Spleen (tissue), 11 donors: ENCODE results near the gene C4A. TPM values are rescaled to one million over a fixed set of nuclear protein-coding genes. Genes with fewer than 3 reads are reported as not detected.

Source experiments
- DNase-seq: peaks from one replicate; pipeline ENCODE4 v3.0.0-alpha.2; 2020
- H3K27ac ChIP-seq, 8 donors: fragments of 200-600 bp; sonication (generic) in 7 of 8; 1 replicate in 4 of 8; 2 replicates in 4 of 8; pipeline versions ENCODE4 v1.5.0 to v1.8.0; 2016 to 2021; ENCODE audit warnings: inconsistent platforms in 4 of 8, mild to moderate bottlenecking in 4 of 8, moderate library complexity in 1 of 8
- H3K27me3 ChIP-seq, 7 donors: fragments of 200-600 bp; sonication (generic) in 6 of 7; replicated peaks in 1 of 7; 1 replicate in 4 of 7; 2 replicates in 3 of 7; pipeline versions ENCODE4 v1.5.0 to v1.8.0; 2016 to 2021; ENCODE audit warnings: inconsistent platforms in 3 of 7, mild to moderate bottlenecking in 1 of 7
- H3K36me3 ChIP-seq, 6 donors: fragments of 200-600 bp; sonication (generic) in 5 of 6; 1 replicate in 4 of 6; 2 replicates in 2 of 6; pipeline versions ENCODE4 v1.5.0 to v1.8.0; 2016 to 2021; ENCODE audit warnings: inconsistent platforms in 2 of 6
- H3K4me1 ChIP-seq, 6 donors: fragments of 200-600 bp; sonication (generic) in 5 of 6; 1 replicate in 3 of 6; 2 replicates in 3 of 6; pipeline versions ENCODE4 v1.5.0 to v1.8.0; 2016 to 2021; ENCODE audit warnings: inconsistent platforms in 3 of 6
- H3K4me3 ChIP-seq, 8 donors: fragments of 200-600 bp; sonication (generic) in 7 of 8; 1 replicate in 4 of 8; 2 replicates in 4 of 8; pipeline versions ENCODE4 v1.5.0 to v1.8.0; 2016 to 2021; ENCODE audit warnings: inconsistent platforms in 4 of 8, mild to moderate bottlenecking in 4 of 8, moderate library complexity in 2 of 8
- H3K9me3 ChIP-seq, 8 donors: fragments of 200-600 bp; sonication (generic) in 7 of 8; 1 replicate in 4 of 8; 2 replicates in 4 of 8; pipeline versions ENCODE4 v1.5.0 to v1.8.0; 2016 to 2021; ENCODE audit warnings: inconsistent platforms in 4 of 8
- POLR2A ChIP-seq, 3 donors: fragments of 450-650 bp; IDR thresholded peaks; one replicate each; pipeline ENCODE4 v1.5.1; 2017; ENCODE audit warnings: antibody characterized with exemption in 3 of 3, mild to moderate bottlenecking in 1 of 3
- POLR2AphosphoS5 ChIP-seq, 3 donors: sonication (generic); formaldehyde crosslinking; IDR thresholded peaks; one replicate each; pipeline ENCODE4 v1.5.1; 2017; ENCODE audit warnings: antibody characterized with exemption in 3 of 3
- WGBS, 5 donors: extraction: QIAGEN DNeasy Blood & Tissue Kit in 3 of 5; methylation state at CpG; one replicate each; pipeline versions ENCODE4 v1.1.5 to v1.1.7; 2013 to 2018; 5-methylcytosine and 5-hydroxymethylcytosine counted together
- intact Hi-C: fragments of 100-400 bp; cut with DNase I; formaldehyde crosslinking; loops from one replicate; pipeline ENCODE4 v1.15.0; 2023; ENCODE audit warnings: low total_unique reads
- polyA plus RNA-seq, 3 donors: library from polyadenylated mRNA; stranded (reverse); fragments of 200-250 nt; gene quantifications; one replicate each; pipeline ENCODE4 v1.2.1, GENCODE V29; 2013
- total RNA-seq, 7 donors: library from RNA; depleted of rRNA in 3 of 7; stranded (reverse); fragments of >200 nt in 3 of 7; fragmentation: NEBNext Ultra II Directional in 4 of 7; extraction: Animal tissue kit (Norgen Biotek cat#: 25700) in 4 of 7; gene quantifications; one replicate each; pipeline versions ENCODE4 v1.1.0 to v1.2.1, GENCODE V29; 2016 to 2021
- TF ChIP-seq, protein P1 (sequence below), 11 experiments: fragments of 200-600 bp in 7 of 11; fragments of 450-650 bp in 4 of 11; sonication (generic) in 4 of 11; IDR thresholded peaks in 8 of 11; conservative IDR thresholded peaks in 3 of 11; 1 replicate in 7 of 11; 2 replicates in 4 of 11; pipeline versions ENCODE4 v1.4.0 to v1.8.0; 2016 to 2021; ENCODE audit warnings: antibody characterized with exemption in 11 of 11, inconsistent platforms in 4 of 11, mild to moderate bottlenecking in 1 of 11
- donor health status: healthy with polysubstance abuse.
- donor health status: DM: no; HTN: no; CAD: no; lungs with moderate emphysema.
- donor health status: DM: no; HTN: no; CAD: no.
- donor health status: Bipolar disorder and iron deficiency.
- donor health status: healthy.
- donor health status: DM: no; HTN: no; CAD: no.
- donor health status: DM: yes; HTN: yes; CAD: no.

Gene C4A
- total and polyA plus RNA-seq, 10 donors = 50.1 to 332 (median 116) TPM

DNA sequence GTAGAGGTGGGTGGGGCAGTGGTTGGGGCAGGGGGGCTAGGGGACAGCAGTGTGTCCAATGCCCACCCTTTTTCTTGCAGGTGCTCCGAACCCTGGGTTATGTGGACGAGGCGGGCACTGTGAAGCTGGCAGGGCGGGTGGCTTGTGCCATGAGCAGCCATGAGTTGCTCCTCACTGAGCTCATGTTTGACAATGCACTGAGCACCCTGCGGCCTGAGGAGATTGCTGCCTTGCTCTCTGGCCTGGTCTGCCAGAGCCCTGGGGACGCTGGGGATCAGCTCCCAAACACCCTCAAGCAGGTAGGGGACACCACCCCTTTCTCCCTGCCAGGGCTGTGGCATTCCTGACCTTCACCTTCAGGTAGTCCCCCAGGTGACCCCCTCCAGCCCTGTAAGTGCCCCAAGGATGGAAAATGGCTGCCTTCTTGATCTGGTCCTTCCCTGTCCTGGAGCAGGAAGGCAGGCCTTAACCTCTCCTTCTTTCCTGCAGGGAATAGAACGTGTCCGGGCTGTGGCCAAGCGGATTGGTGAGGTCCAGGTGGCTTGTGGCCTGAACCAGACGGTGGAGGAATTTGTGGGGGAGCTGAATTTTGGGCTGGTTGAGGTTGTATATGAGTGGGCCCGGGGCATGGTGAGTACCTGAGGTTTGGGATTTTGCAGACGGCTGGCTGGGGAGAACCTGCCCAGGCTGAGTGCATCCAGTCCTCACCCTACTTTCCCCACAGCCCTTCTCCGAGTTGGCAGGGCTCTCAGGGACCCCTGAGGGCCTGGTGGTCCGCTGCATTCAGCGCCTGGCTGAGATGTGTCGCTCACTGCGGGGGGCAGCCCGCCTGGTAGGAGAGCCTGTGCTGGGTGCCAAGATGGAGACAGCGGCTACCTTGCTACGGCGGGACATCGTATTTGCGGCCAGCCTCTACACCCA lies 12.8 kb upstream of the C4A start:
- peak; percentile 72 for DNase-seq
- WGBS, 5 donors = 88 to 94% (median 92%) methylated on average over 20 to 23 of the region's 23 CpGs
- H3K4me1 ChIP-seq = peaks cover 21 to 49% (median 34%) of the 10 kb centered on the region in 6 donors
- no peak overlapping the region for H3K4me3 ChIP-seq
- H3K9me3 ChIP-seq = no peaks in the 10 kb centered on the region
- H3K27ac ChIP-seq = no peak overlapping the region
- H3K27me3 ChIP-seq = no peaks in the 10 kb centered on the region
- H3K36me3 ChIP-seq = peaks cover 3 to 73% (median 64%) of the 10 kb centered on the region in 6 donors
- intact Hi-C loops = no loop called here
- TF ChIP-seq POLR2A (IDR thresholded peaks at IDR 0.05) (no peak), POLR2AphosphoS5 (IDR thresholded peaks at IDR 0.05) (peak in 1 of 3 donors; percentile 17)
- TF ChIP-seq, protein P1, sequence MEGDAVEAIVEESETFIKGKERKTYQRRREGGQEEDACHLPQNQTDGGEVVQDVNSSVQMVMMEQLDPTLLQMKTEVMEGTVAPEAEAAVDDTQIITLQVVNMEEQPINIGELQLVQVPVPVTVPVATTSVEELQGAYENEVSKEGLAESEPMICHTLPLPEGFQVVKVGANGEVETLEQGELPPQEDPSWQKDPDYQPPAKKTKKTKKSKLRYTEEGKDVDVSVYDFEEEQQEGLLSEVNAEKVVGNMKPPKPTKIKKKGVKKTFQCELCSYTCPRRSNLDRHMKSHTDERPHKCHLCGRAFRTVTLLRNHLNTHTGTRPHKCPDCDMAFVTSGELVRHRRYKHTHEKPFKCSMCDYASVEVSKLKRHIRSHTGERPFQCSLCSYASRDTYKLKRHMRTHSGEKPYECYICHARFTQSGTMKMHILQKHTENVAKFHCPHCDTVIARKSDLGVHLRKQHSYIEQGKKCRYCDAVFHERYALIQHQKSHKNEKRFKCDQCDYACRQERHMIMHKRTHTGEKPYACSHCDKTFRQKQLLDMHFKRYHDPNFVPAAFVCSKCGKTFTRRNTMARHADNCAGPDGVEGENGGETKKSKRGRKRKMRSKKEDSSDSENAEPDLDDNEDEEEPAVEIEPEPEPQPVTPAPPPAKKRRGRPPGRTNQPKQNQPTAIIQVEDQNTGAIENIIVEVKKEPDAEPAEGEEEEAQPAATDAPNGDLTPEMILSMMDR (IDR thresholded peaks at IDR 0.05 in 8 of 11, conservative IDR thresholded peaks at IDR 0.05 in 3 of 11) = no peak

DNA sequence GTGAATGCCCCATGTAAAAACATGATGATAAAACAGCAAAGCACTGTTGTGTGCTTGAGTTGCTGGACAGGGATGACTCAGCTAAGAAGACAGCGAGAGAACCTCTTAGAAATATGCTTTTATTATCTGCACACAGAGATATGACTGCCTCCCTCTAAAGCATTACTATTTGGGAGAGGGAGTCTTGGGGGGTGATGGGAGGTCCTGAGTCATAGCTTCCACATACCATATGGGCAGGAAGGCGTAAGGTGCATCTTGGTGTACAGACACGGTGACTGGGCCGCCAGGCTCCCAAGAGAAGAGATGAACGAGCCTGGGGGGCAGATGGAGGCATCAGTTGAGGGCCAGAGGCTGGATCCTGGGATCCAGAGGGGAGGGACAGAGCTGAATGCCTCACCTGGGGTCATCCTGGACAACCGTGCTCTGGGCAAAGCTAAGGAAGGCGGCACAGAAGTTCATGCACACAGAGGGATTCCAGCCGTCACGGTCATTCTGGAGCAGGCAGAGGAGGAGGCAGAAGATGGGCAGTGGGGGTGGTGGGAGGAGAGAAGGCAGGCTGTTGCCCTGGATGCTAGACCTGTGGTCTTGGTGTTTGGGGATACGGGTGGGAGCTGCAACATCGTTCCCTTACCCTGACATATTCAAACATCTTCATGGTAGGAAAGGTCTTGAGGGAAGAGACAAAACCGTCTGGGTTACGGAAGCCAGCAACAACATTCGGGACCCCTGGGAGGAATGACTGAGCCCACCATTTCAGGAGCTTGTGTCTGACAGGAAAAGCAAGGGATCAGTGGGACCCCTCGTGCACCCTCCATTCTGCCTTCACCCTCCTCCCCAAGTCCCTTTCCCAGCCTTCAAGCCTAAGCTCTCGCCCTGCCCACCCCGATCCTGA lies 11.9 kb upstream of the C4A start:
- H3K9me3 ChIP-seq = no peaks in the 10 kb centered on the region
- intact Hi-C loops = no loop called here
- peak; percentile 73 for DNase-seq
- peak in 1 of 3 donors; percentile 5 for TF ChIP-seq POLR2AphosphoS5 (IDR thresholded peaks at IDR 0.05)
- TF ChIP-seq POLR2A (IDR thresholded peaks at IDR 0.05) = no peak
- H3K4me3 ChIP-seq = peak overlapping the region in 1 of 8 donors; percentile 93
- H3K27me3 ChIP-seq = no peaks in the 10 kb centered on the region
- peak overlapping the region in 5 of 8 donors; percentile 95 to 99 (median 97) for H3K27ac ChIP-seq
- H3K4me1 ChIP-seq = peaks cover 21 to 58% (median 36%) of the 10 kb centered on the region in 6 donors
- WGBS, 5 donors = 79 to 86% (median 83%) methylated on average over 17 of the region's 17 CpGs
- H3K36me3 ChIP-seq = peaks cover 0 to 71% (median 55%) of the 10 kb centered on the region in 6 donors

DNA sequence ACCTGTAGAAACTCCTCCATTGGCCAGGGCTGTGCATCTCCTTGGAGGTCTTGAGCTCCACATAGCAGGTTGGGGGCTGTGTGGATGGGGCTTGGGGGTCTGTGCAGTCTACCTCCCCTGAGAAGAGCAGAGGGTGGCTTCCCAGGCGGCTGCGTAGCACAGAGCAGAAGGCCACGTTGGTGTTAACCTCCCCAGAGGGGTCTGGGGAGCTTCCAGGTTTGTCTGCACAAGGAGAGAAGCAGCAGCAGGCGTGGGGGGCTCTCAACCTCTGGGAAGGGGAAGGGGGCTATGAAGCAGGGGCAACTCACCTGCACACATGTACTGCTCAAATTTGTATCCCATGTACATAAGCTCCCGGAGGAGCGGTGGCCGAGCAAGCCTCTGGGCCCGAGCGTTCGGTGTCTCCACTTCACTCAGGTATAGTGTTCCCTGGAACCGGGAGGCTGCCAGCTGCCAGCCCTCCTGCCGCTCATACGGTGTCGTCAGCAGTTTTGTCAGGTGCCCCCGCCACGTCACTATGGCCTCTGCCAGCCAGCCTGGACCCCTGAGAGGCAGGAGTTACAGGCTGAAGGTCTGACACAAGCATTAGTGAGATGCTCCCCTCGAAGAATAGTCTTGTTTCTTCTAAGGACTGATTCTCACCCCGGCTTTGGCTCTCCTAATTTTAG lies 11.1 kb upstream of the C4A start:
- Histone ChIP-seq H3K27me3 (no peaks in the 10 kb centered on the region), H3K36me3 (peaks cover 0 to 71% (median 48%) of the 10 kb centered on the region in 6 donors), H3K4me1 (peaks cover 21 to 62% (median 36%) of the 10 kb centered on the region in 6 donors), H3K27ac (peak overlapping the region; percentile 91 to 99 (median 98)), H3K4me3 (peak overlapping the region in 7 of 8 donors; percentile 60 to 93 (median 77)), H3K9me3 (no peaks in the 10 kb centered on the region)
- DNase-seq = peak; percentile 84
- peak in 2 of 3 donors; percentile 3 to 62 for TF ChIP-seq POLR2AphosphoS5 (IDR thresholded peaks at IDR 0.05)
- TF ChIP-seq, protein P1 (IDR thresholded peaks at IDR 0.05 in 8 of 11, conservative IDR thresholded peaks at IDR 0.05 in 3 of 11) = no peak
- intact Hi-C loops = no loop called here
- WGBS, 5 donors = 77 to 88% (median 82%) methylated on average over 16 to 18 of the region's 18 CpGs
